ENCODE data around the gene UBE2E1.

Gene UBE2E1

DNA sequence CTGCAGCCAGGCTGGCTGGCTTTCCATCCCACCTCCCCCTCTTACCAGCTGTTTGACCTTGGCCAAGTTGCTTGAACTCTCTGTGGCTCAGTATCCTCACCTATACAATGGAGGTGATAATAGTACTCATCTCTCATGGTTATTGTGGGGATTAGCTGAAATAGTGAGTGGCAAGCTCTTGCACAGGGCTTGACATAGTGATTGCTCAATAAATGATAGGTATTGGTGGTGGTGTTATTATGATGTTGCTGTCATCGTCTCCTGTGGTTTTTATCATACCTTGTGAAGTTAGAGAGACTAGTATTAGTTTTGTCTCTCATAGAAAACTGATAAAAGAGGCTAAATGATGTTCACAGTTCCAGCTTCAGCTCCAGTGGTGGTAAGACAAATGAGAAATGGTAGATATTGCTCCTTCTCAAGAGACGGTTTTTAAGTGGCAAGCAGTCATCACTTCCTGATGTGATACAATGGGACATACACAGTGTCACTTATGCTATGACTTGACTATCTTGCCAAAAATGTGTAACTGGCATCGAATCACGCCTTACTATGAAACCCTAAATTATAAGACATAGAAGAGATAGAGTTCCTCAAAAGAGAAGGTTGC lies 12.1 kb upstream of the UBE2E1 start:
- no peak for FAIRE-seq
- no peak for DNase-seq (ENCODE audit: extremely low spot score, insufficient read length, low read depth)

GRCh38 chr3:23795096-23795495 lies 10.7 kb upstream of the UBE2E1 start:
- no peak for FAIRE-seq
- no peak for DNase-seq (ENCODE audit: extremely low spot score, insufficient read length, low read depth)

GRCh38 chr3:23796518-23796917 lies 9.2 kb upstream of the UBE2E1 start:
- FAIRE-seq = no peak

DNA sequence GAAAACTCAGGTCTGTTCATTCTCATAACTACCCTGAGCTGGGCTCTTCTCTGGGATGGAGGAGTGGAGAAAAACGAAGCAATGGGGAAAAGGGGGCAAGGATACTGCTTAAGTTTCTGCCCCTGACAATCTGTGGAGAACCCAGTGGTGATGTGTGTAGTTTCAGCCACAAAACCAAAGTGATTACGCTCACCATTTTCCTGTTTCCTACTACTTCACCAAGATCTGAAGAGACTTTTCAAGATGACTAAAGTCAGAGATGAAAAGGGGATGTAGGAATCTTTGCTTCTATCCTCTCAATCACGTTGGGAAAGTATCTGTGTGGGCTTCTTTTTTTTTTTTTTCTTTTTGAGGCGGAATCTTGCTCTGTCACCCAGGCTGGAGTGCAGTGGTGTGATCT lies 8.3 kb upstream of the UBE2E1 start:
- DNase-seq (ENCODE audit: extremely low spot score, insufficient read length, low read depth) (no peak), FAIRE-seq (peak; percentile 79)

More at GRCh38 chr3:23796518-23796917, 9.2 kb upstream of the UBE2E1 start:
- DNase-seq (ENCODE audit: extremely low spot score, insufficient read length, low read depth) = no peak

- no peak for FAIRE-seq
- no peak for DNase-seq (ENCODE audit: extremely low spot score, insufficient read length, low read depth)
Observed at GRCh38 chr3:23798456-23798855, 7.3 kb upstream of the UBE2E1 start.

DNA sequence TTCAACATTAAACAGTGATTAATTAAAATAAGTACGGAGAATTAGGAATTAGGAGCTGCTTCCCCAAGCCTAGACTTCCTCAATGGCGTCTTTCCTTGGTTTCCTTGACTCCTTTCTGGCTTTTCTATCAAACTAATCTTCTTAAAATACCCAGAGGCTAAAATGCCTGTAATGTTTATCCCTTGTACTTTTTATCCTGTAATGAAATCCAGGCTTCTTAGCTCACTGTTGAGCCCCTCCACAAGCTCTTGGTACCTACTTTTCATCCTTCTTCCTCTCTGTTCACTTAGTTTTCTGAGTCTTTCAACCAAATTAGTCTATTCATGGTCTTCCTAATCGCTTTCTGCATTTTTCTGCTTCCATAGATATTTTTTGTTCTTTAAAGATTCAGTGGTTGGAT lies 6.9 kb upstream of the UBE2E1 start:
- peak; percentile 21 for FAIRE-seq
- DNase-seq (ENCODE audit: extremely low spot score, insufficient read length, low read depth) = no peak

DNA sequence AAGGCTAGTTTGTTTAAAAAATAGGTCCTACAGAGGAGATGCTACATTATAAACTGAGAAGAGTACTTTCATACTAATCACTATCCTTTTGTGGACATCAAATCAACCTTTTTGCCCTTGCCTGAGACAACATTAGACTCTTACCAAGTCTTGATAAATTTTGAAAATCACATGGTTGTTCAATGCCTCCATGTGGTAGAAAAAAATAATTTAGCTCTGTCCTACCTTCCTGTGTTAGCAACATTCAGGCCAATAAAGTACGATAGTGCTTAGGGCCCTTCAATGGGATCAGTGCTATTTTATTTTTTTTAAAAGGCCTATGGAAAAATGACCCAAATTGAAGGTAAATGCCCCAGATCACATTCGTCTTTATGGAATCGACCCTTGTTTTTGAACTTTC lies 5.0 kb upstream of the UBE2E1 start:
- DNase-seq (ENCODE audit: extremely low spot score, insufficient read length, low read depth) (no peak), FAIRE-seq (no peak)

DNA sequence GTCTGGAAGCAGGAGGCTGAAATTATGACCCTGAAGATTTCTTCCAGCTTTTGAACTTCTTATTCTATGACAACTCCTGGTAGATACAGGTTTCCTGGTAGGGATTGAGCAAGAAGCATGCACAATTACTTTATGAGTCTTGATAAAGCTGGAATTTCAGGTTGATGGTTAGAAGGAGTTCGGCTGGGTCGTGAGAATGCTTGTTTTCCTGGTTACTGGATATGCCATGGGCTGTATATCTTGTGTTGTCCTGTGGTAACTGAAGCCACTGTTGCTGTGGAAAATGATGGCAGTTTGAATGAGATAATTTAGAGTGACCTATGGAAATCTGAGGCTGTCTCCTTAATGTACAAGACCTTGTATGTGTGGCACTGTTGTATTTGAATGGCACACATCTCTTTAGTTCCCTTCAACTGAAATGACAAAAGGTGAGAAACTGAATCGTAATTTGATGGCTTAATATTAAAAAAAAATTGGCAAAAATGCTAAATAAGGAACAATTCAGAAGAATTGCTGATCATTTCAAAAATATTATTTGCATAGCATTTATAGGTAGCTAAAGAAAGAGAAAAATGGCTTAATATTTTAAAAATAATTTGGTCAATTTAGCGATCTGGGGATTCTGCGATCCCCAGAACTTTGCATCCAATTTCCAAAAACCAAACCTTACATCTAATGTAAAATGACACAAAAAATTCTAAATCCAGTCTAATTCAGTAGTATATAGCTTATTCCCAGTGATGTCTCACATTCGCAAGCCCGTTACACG lies 1.1 kb upstream of the UBE2E1 start:
- no peak for FAIRE-seq
- DNase-seq (ENCODE audit: extremely low spot score, insufficient read length, low read depth) = no peak

GRCh38 chr3:23805210-23805632 lies 534 bp upstream of the UBE2E1 start:
- DNase-seq (ENCODE audit: extremely low spot score, insufficient read length, low read depth) (no peak), FAIRE-seq (no peak)

- FAIRE-seq (peak; percentile 77), DNase-seq (ENCODE audit: extremely low spot score, insufficient read length, low read depth) (no peak)
Observed at GRCh38 chr3:23806534-23807423, 1.0 kb downstream of the UBE2E1 start.

DNA sequence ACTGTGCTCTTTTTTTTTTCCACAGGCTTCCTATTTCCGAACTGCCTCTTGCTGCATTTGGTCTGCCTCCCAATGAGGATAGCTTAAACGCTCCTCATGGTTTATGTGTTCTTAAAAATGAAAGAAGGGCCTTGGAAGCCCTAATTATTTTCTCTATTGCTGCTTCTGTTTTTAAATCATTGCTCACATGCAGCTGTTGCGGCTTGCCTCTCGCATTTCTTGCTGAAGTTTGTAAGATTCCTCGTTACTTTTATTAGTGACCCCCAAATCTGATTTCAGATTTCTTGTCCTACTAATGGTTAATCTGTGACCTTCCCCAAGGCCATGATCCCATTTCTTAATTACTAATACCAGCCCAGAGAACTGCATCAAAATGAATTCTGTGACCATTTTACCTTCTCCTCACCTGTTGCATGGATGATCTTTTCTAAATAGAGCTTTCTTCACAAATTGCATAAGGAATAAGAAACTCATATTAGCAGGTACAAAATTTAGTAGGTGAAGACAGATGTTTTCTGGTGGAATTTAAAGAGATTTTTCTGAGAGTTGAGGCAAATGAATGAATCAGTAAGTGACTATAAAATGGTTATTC lies 1.8 kb downstream of the UBE2E1 start:
- no peak for DNase-seq (ENCODE audit: extremely low spot score, insufficient read length, low read depth)

GRCh38 chr3:23808525-23808924 lies 2.8 kb downstream of the UBE2E1 start:
- DNase-seq (ENCODE audit: extremely low spot score, insufficient read length, low read depth) = no peak
- FAIRE-seq = peak; percentile 69

More for the DNA sequence above, 1.8 kb downstream of the UBE2E1 start:
- no peak for FAIRE-seq

GRCh38 chr3:23809294-23809693 lies 3.5 kb downstream of the UBE2E1 start:
- DNase-seq (ENCODE audit: extremely low spot score, insufficient read length, low read depth) (no peak), FAIRE-seq (peak; percentile 12)

DNA sequence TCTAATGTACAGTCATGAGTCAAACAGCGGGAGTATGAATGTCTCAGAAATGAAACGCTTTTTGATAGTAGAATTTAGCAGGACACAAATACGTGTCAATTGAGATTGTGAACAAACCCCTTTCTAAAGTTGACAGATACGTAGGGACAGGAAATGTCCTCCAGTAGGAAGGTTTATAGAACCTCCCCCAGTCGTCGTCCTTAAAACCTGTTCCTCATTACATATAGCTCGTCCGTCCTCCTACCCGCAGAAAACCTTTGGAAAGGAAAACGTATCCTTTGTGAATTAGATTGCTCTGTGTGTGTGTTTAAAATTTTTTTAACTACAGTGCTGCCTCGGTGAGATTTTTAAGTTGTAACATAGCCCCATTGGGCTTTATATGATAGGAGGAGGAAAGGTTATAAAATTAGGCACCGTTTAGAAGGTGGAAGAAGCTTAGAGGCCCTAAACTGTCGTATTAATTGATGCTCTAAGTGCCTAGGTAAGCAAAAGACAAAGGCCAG lies 4.1 kb downstream of the UBE2E1 start:
- FAIRE-seq = peak; percentile 87
- no peak for DNase-seq (ENCODE audit: extremely low spot score, insufficient read length, low read depth)

GRCh38 chr3:23810343-23811184 lies 4.8 kb downstream of the UBE2E1 start:
- FAIRE-seq (peak; percentile 64), DNase-seq (ENCODE audit: extremely low spot score, insufficient read length, low read depth) (no peak)

GRCh38 chr3:23811185-23811527 lies 5.4 kb downstream of the UBE2E1 start:
- DNase-seq (ENCODE audit: extremely low spot score, insufficient read length, low read depth) = no peak

GRCh38 chr3:23811919-23812318 lies 6.2 kb downstream of the UBE2E1 start:
- DNase-seq (ENCODE audit: extremely low spot score, insufficient read length, low read depth) = no peak
- FAIRE-seq = peak; percentile 73

More at GRCh38 chr3:23811185-23811527, 5.4 kb downstream of the UBE2E1 start:
- FAIRE-seq = no peak

DNA sequence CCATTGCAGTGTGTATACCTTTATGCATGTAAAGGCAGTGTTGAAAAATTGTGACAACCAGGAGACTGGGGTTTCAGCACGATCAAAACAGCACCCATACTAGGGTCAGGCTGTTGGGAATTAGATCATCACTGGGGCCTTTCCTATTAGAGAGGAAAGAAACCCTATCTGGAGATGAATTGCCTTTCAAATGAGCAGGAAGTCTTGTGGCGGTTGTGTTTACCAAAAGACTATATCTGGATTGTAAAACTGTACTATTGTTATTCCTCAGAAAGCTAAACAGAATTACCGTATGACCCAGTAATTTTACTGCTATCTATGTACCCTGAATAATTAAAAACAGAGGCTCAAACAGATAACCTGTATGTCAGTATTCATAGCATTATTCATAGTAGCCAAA lies 10.1 kb downstream of the UBE2E1 start:
- DNase-seq (ENCODE audit: extremely low spot score, insufficient read length, low read depth) (no peak), FAIRE-seq (no peak)

DNA sequence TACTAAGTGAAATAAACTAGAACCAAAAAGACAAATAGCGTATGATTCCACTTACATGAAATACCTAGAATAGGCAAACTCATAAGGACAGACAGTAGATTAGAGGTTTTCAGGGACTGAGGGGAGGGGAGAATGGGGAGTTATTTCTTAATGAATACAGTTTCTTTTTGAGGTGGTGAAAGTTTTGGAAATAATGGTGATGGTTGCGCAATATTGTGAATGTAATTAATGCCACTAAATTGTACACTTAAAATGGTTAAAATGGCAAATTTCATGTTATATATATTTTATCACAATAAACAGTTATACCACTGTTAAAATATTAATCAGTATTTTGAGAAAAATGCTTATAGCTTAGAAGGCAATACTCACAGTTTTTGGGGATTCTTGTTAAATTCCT lies 11.0 kb downstream of the UBE2E1 start:
- DNase-seq (ENCODE audit: extremely low spot score, insufficient read length, low read depth) (no peak), FAIRE-seq (no peak)
